ENCODE results near the gene COL5A1. TPM values are rescaled to one million over a fixed set of nuclear protein-coding genes. Genes with fewer than 3 reads are reported as not detected.

The COL5A1 gene
- total RNA-seq, 6 donors from 2014 or later, result 7.5 to 75.4 (median 27.4) TPM

DNA sequence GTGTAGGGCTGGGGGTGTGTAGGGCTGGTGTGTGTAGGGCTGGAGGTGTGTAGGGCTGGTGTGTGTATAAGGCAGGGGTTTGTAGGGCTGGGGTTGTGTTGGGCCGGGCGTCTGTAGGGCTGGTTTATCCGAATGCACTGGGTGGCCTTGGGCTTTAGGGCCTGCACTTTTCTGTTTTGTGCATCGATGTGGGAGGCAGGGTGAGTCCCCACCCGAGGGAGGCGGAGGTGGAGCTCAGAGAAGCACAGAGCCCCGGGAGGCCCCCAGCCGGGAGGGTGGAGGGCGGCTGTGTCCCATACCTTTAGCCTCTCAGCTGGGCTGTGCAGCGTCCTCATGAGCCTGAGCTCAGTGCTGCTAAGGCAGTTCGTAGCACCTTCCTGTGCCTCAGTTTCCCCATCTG, 13.5 kb downstream of the COL5A1 start:
- H3K27me3 ChIP-seq, result no peaks in the 10 kb centered on the region
- DNase-seq, result peak in 1 of 2 donors; percentile 42
- no peak for ATAC-seq (ENCODE audit: low FRiP score in 2 of 2)
- no peaks in the 10 kb centered on the region for H3K36me3 ChIP-seq
- H3K9me3 ChIP-seq, result no peaks in the 10 kb centered on the region
- no peak overlapping the region for H3K4me3 ChIP-seq
- WGBS, 2 donors, result 80% methylated on average over 11 of the region's 11 CpGs
- TF ChIP-seq POLR2AphosphoS5 (IDR thresholded peaks at IDR 0.05), result no peak
- no peak for TF ChIP-seq CTCF (IDR thresholded peaks at IDR 0.05)
- TF ChIP-seq POLR2A (IDR thresholded peaks at IDR 0.05), result no peak
- no peak for TF ChIP-seq EP300 (IDR thresholded peaks at IDR 0.05)
- H3K4me1 ChIP-seq, result no peaks in the 10 kb centered on the region
- no peak overlapping the region for H3K27ac ChIP-seq

DNA sequence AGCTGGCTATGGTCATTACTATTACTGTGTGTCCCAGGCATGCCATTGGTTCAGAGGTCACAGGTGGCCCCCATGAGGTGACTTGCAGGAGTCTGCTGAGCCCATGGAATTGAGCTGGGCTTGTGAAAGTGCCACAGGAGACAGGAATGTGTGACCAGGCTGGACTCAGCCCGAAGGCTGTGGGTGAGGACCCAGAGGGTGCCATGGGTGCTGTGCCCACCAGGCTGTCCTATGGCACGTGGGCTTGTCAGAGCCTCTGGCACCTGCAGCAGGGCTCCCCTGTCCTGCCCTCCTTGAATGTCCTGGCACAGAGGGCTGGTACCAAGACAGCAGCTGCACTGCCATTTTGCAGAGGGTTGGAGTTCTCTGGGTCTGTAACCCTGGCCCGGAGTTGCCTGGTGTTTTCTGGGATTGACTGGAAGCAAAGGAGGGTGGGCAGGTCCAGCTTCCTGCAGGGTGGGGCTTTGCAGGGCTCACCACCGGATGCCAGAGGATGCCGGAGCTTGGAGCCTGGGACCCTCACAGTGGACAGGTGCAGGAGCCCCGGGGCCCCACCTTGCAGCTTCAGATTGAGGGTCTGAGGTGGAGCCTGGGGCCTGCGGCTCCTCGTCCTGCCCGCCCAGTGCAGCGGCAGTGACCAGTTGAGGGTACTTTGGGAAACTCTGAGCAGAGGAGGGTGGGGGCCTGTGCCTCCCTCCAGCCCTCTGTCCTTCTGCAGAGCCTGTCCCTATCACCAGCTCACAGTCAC, 14.2 kb downstream of the COL5A1 start:
- ATAC-seq (ENCODE audit: low FRiP score in 2 of 2), result no peak
- H3K4me1 ChIP-seq, result no peaks in the 10 kb centered on the region

GRCh38 chr9:134656334-134657006, 14.9 kb downstream of the COL5A1 start:
- Histone ChIP-seq H3K27ac (no peak overlapping the region), H3K27me3 (no peaks in the 10 kb centered on the region), H3K4me3 (no peak overlapping the region), H3K4me1 (peaks cover 0 to 6% (median 0%) of the 10 kb centered on the region in 4 donors), H3K36me3 (no peaks in the 10 kb centered on the region), H3K9me3 (peaks cover 0 to 7% (median 6%) of the 10 kb centered on the region in 4 donors)
- DNase-seq (no peak), ATAC-seq (ENCODE audit: low FRiP score in 2 of 2) (no peak)
- TF ChIP-seq EP300 (IDR thresholded peaks at IDR 0.05) (no peak), CTCF (IDR thresholded peaks at IDR 0.05) (no peak), POLR2AphosphoS5 (IDR thresholded peaks at IDR 0.05) (no peak), POLR2A (IDR thresholded peaks at IDR 0.05) (no peak)
- 68 to 73% methylated on average over 11 to 12 of the region's 12 CpGs for WGBS, 2 donors

More for the DNA sequence above, 14.2 kb downstream of the COL5A1 start:
- H3K36me3 ChIP-seq, result no peaks in the 10 kb centered on the region
- peaks cover 0 to 5% (median 4%) of the 10 kb centered on the region in 4 donors for H3K9me3 ChIP-seq
- peak in 1 of 2 donors; percentile 14 for DNase-seq
- WGBS, 2 donors, result 59 to 84% methylated on average over 3 to 5 of the region's 10 CpGs
- TF ChIP-seq POLR2AphosphoS5 (IDR thresholded peaks at IDR 0.05), result no peak
- no peak for TF ChIP-seq CTCF (IDR thresholded peaks at IDR 0.05)
- no peak for TF ChIP-seq POLR2A (IDR thresholded peaks at IDR 0.05)
- no peak for TF ChIP-seq EP300 (IDR thresholded peaks at IDR 0.05)
- H3K4me3 ChIP-seq, result no peak overlapping the region
- H3K27ac ChIP-seq, result no peak overlapping the region
- H3K27me3 ChIP-seq, result no peaks in the 10 kb centered on the region

- ATAC-seq (ENCODE audit: low FRiP score in 2 of 2), result no peak
- H3K9me3 ChIP-seq, result peaks cover 0 to 7% (median 6%) of the 10 kb centered on the region in 4 donors
- no peaks in the 10 kb centered on the region for H3K36me3 ChIP-seq
- peaks cover 0 to 6% (median 2%) of the 10 kb centered on the region in 4 donors for H3K4me1 ChIP-seq
- 82 to 83% methylated on average over 12 to 20 of the region's 20 CpGs for WGBS, 2 donors
- H3K4me3 ChIP-seq, result no peak overlapping the region
- H3K27ac ChIP-seq, result peak overlapping the region in 1 of 4 donors; percentile 16
- no peaks in the 10 kb centered on the region for H3K27me3 ChIP-seq
- DNase-seq, result peak in 1 of 2 donors; percentile 49
- TF ChIP-seq POLR2A (IDR thresholded peaks at IDR 0.05) (no peak), EP300 (IDR thresholded peaks at IDR 0.05) (no peak), POLR2AphosphoS5 (IDR thresholded peaks at IDR 0.05) (no peak), CTCF (IDR thresholded peaks at IDR 0.05) (no peak)
These were observed 16.2 kb downstream of the COL5A1 start for GRCh38 chr9:134657666-134658377.

Measured in upper lobe of left lung (tissue), 6 donors.